Choroid plexus epithelial cell (primary cell): ENCODE results near the gene CIDEC.

Experiments used
- DNase-seq: peaks from one replicate; pipeline ENCODE4 v3.0.0-alpha.2; 2010; ENCODE audit warnings: low read depth
- H3K4me3 ChIP-seq: 2 replicates; pipeline ENCODE4 v1.5.1; 2011; ENCODE audit warnings: low read depth, mild to moderate bottlenecking, control low read depth, low read length, moderate library complexity
- TF ChIP-seq, protein P1 (sequence below): conservative IDR thresholded peaks from 2 replicates; pipeline ENCODE4 v1.5.1; 2011; ENCODE audit warnings: low read depth, mild to moderate bottlenecking, control low read depth, inconsistent platforms, low read length, moderate library complexity

The CIDEC gene

DNA sequence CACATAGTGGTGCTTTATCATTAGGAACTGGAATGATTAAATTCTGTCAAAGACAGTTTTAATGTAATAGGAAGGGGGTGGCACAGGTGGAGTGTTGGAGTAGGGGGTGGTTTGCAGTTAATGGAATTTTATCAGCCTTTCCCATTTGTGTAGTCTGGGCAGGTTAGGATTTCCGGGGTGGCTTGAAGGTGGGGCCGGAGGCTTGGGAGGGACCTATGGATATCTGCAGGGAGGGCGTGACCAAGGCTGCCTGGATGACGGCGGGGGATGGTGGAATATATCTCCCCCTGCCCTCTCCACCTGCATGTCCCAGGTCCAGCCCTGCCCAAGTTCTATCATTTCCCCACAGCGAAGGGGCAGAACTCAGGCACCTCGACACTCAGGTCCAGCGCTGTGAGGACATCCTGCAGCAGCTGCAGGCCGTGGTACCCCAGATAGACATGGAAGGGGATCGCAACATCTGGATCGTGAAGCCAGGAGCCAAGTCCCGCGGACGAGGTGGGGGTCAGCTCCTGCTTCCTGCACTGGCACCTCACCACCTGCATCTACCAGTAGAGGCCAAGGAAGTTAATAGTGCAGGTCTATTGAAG, 54.5 kb downstream of the CIDEC start:
- no peak for DNase-seq
- H3K4me3 ChIP-seq = no peak overlapping the region
- TF ChIP-seq, protein P1, sequence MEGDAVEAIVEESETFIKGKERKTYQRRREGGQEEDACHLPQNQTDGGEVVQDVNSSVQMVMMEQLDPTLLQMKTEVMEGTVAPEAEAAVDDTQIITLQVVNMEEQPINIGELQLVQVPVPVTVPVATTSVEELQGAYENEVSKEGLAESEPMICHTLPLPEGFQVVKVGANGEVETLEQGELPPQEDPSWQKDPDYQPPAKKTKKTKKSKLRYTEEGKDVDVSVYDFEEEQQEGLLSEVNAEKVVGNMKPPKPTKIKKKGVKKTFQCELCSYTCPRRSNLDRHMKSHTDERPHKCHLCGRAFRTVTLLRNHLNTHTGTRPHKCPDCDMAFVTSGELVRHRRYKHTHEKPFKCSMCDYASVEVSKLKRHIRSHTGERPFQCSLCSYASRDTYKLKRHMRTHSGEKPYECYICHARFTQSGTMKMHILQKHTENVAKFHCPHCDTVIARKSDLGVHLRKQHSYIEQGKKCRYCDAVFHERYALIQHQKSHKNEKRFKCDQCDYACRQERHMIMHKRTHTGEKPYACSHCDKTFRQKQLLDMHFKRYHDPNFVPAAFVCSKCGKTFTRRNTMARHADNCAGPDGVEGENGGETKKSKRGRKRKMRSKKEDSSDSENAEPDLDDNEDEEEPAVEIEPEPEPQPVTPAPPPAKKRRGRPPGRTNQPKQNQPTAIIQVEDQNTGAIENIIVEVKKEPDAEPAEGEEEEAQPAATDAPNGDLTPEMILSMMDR = no peak

DNA sequence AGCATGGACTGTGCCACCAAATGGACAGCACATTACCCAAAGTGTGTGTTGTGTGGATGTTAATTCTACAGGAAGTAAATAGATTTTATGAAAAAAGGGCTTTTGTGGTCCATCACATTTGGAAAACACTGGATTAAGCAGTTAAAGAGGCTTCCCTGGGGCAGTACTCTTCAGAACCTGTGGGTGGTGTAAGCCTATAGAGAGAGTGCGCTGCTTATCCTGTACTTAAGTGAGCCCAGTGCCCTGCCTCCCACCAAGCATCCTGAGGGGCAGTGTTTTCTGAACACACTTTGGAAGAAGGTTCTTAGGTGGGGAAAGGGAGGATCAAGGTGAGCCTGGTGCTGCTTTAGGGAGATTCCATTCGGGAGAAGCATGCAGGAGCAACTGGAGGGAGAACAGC, 59.1 kb downstream of the CIDEC start:
- TF ChIP-seq, protein P1 = peak; percentile 68
- DNase-seq = peak; percentile 71

DNA sequence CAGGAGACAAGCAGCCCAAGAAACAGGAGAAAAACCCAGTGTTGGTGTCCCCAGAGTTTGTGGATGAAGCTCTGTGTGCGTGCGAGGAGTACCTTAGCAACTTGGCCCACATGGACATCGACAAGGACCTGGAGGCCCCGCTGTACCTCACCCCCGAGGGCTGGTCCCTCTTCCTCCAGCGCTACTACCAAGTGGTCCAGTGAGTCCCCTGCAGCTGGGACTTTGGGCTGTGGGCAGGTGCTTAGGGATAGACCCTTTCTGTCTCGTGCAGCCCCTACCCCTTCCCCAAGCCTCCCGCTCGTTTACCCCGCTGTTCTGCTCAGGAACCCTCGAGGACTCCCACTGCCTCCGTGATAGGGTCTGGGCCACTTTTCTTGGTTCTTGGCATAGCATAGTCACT, 59.5 kb downstream of the CIDEC start:
- no peak overlapping the region for H3K4me3 ChIP-seq
- DNase-seq = no peak
- TF ChIP-seq, protein P1 = no peak

More for the DNA sequence above, 59.1 kb downstream of the CIDEC start:
- H3K4me3 ChIP-seq = no peak overlapping the region

DNA sequence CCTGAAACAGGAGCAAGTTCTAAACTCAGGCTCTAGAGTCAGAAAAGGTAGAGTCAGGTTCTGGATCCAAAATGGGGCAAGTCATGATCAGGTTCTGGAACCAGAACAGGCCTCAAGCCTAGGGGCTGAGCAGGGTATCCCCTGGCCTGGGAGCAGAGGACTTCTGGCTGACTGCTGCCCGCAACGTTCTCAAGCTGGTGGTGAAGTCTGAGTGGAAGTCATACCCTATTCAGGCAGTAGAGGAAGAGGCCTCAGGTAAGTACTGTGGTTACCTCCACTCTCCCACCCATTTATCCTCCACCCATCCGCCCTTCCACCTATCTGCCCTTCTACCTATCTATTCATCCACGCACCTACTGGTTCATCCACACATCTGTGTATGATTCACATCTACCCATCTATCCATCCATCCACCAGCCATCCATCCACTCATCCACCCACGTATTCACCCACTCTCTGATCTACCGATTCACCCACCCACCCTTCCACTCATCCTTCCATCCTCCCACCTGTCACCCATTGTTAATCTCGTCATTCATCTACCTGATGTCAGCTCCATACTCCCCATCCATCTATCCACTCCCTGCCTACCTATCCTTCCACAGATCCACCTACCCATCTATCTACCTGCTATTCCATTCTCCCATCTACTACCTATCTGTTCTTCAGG, 61.3 kb downstream of the CIDEC start:
- TF ChIP-seq, protein P1 = no peak
- no peak overlapping the region for H3K4me3 ChIP-seq
- DNase-seq = no peak

DNA sequence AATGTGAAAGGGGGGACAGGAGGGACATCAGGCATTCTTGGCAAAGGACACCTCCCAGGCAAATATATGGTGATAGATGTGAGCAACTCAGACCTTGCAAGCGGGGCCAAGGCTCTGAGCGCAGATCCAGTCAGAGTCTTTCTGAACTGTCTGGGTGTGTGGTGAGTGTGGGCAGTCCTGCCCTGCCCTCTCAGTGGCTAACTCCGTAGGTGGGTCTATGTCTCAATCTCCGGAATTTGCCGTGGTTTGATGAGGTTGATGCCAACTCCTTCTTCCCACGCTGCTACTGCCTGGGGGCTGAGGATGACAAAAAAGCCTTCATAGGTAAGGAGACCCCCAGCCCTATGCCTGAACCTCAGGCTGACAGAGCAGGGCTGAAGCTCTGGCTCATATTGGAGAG, 62.6 kb downstream of the CIDEC start:
- no peak overlapping the region for H3K4me3 ChIP-seq
- no peak for DNase-seq
- TF ChIP-seq, protein P1 = no peak
